Measurements from ENCODE around the gene SASH1.

- TF ChIP-seq CTCF (IDR thresholded peaks at IDR 0.05; ENCODE audit: low read depth, low read length, poor library complexity, severe bottlenecking) (no peak), EZH2phosphoT487 (IDR thresholded peaks at IDR 0.05; ENCODE audit: borderline replicate concordance, low read length) (no peak)
Observed at GRCh38 chr6:148359228-148359627, 16.6 kb downstream of the SASH1 start.

Data from DOHH2 (cell line).